Type B pancreatic cell (in vitro differentiated cells): ENCODE measurements around the gene ZFP36L1. TPM values are rescaled to one million over a fixed set of nuclear protein-coding genes. Genes with fewer than 3 reads are reported as not detected.

ENCODE experiments used
- DNase-seq: peaks from one replicate; pipeline ENCODE4 v3.0.0; 2021; ENCODE audit warnings: mixed read lengths; ENCODE audit not compliant: unreplicated experiment; ENCODE audit errors: extremely low spot score
- H3K27ac Mint-ChIP-seq: 2 replicates; pipeline ENCODE4 v1.8.0; 2021; ENCODE audit warnings: mild to moderate bottlenecking, mixed read lengths
- H3K27me3 Mint-ChIP-seq: 2 replicates; pipeline ENCODE4 v1.8.0; 2021; ENCODE audit warnings: mixed read lengths
- H3K36me3 Mint-ChIP-seq: 2 replicates; pipeline ENCODE4 v1.8.0; 2021; ENCODE audit warnings: mixed read lengths
- H3K4me1 Mint-ChIP-seq: one replicate; pipeline ENCODE4 v1.8.0; 2021; ENCODE audit warnings: mixed read lengths; ENCODE audit not compliant: unreplicated experiment
- H3K4me3 Mint-ChIP-seq: 2 replicates; pipeline ENCODE4 v1.8.0; 2021; ENCODE audit warnings: mild to moderate bottlenecking, mixed read lengths
- H3K9me3 Mint-ChIP-seq: 2 replicates; pipeline ENCODE4 v1.8.0; 2021; ENCODE audit warnings: mixed read lengths
- CTCF ChIP-seq: fragments of 200-600 bp; sonication (generic); conservative IDR thresholded peaks from 2 replicates; pipeline ENCODE4 v1.5.0; 2021; ENCODE audit warnings: antibody characterized with exemption, mild to moderate bottlenecking
- long read RNA-seq: library from polyadenylated mRNA; unstranded; transcript quantifications from one replicate; pipeline ENCODE4 v2.0.0, GENCODE V29; 2020
- total RNA-seq: library from RNA; stranded (reverse); gene quantifications from 2 replicates; pipeline ENCODE4 v1.2.1, GENCODE V29; 2021; ENCODE audit warnings: low replicate concordance

ZFP36L1 gene
- total RNA-seq: 457 and 564 TPM in 2 replicates
- long read RNA-seq, partial matches to known transcripts: 1 of 29 reads
- long read RNA-seq, other reads (novel, unspliced or antisense): 26 of 29 reads

- Mint-ChIP-seq H3K9me3 (no peaks in the 10 kb centered on the region), H3K4me1 (peaks cover 28% of the 10 kb centered on the region), H3K36me3 (peaks cover 47% of the 10 kb centered on the region), H3K27me3 (peaks cover 36% of the 10 kb centered on the region), H3K27ac (peak within 1 kb of the TSS; percentile 99), H3K4me3 (peak within 1 kb of the TSS; percentile 96)
- TF ChIP-seq CTCF: no peak
- peak; percentile 96 for DNase-seq
Measured at GRCh38 chr14:68792979-68793733, at the start of gene ZFP36L1. Gene ZFP36L1 (minus strand): TSS chr14:68793067. CDS start chr14:68792938, 129 bp downstream.

- Mint-ChIP-seq H3K36me3 (peaks cover 6% of the 10 kb centered on the region), H3K27ac (no peak overlapping the region), H3K9me3 (peaks cover 9% of the 10 kb centered on the region), H3K4me1 (peaks cover 26% of the 10 kb centered on the region), H3K4me3 (no peak overlapping the region), H3K27me3 (no peaks in the 10 kb centered on the region)
- DNase-seq: no peak
- no peak for TF ChIP-seq CTCF
Measured at GRCh38 chr14:68842298-68842697, 49.4 kb upstream of the ZFP36L1 start.

- no peak for TF ChIP-seq CTCF
- DNase-seq: no peak
- H3K4me3 Mint-ChIP-seq: no peak overlapping the region
- no peak overlapping the region for H3K27ac Mint-ChIP-seq
- no peaks in the 10 kb centered on the region for H3K27me3 Mint-ChIP-seq
- H3K36me3 Mint-ChIP-seq: peaks cover 11% of the 10 kb centered on the region
- peaks cover 26% of the 10 kb centered on the region for H3K4me1 Mint-ChIP-seq
- peaks cover 12% of the 10 kb centered on the region for H3K9me3 Mint-ChIP-seq
Measured at GRCh38 chr14:68841016-68841809, 48.3 kb upstream of the ZFP36L1 start.

- Mint-ChIP-seq H3K27ac (no peak overlapping the region), H3K4me1 (peaks cover 26% of the 10 kb centered on the region), H3K27me3 (no peaks in the 10 kb centered on the region), H3K36me3 (peaks cover 19% of the 10 kb centered on the region), H3K9me3 (peaks cover 12% of the 10 kb centered on the region), H3K4me3 (no peak overlapping the region)
- no peak for TF ChIP-seq CTCF
- DNase-seq: no peak
Measured at GRCh38 chr14:68840454-68840853, 47.6 kb upstream of the ZFP36L1 start.

GRCh38 chr14:68836082-68836481, 43.2 kb upstream of the ZFP36L1 start:
- DNase-seq: no peak
- peaks cover 21% of the 10 kb centered on the region for H3K36me3 Mint-ChIP-seq
- H3K9me3 Mint-ChIP-seq: peaks cover 12% of the 10 kb centered on the region
- H3K27ac Mint-ChIP-seq: no peak overlapping the region
- no peak for TF ChIP-seq CTCF
- no peaks in the 10 kb centered on the region for H3K27me3 Mint-ChIP-seq
- peaks cover under 1% of the 10 kb centered on the region for H3K4me1 Mint-ChIP-seq
- no peak overlapping the region for H3K4me3 Mint-ChIP-seq
